Panc1 (cell line): ENCODE data around the gene RASL10A. TPM values are rescaled to one million over a fixed set of nuclear protein-coding genes. Genes with fewer than 3 reads are reported as not detected.

Experiments
- ATAC-seq: fragments of 200-7000 bp; cut with Tn5 transposase; 2 replicates; pipeline ENCODE4 v1.9.1; 2020; ENCODE audit warnings: mild to moderate bottlenecking, moderate library complexity
- BruUV-seq: library from RNA; stranded (reverse); fragments of 400-500 nt; replicated peaks from 2 replicates; lab custom pipeline; 2021; lab: Mats Ljungman, UMichigan
- CTCF ChIA-PET: fragments of 300-600 bp; sonication (Branson Sonifier 250); formaldehyde crosslinking; loops from one replicate; lab custom pipeline; 2022; ENCODE audit warnings: antibody characterized with exemption; lab: Charles Lee
- POLR2A ChIA-PET: fragments of 300-600 bp; sonication (Branson Sonifier 250); formaldehyde crosslinking; loops from one replicate; lab custom pipeline; 2022; ENCODE audit warnings: antibody characterized with exemption; lab: Charles Lee
- DNase-seq: peaks from one replicate; pipeline ENCODE4 v3.0.0-alpha.2; 2010; ENCODE audit warnings: low read depth, low spot score
- H3K27ac ChIP-seq: 2 replicates; pipeline ENCODE4 v1.5.1; 2011; ENCODE audit warnings: mild to moderate bottlenecking, low read length, inconsistent platforms
- H3K27me3 ChIP-seq: fragments of 200-500 bp; sonication (Bioruptor generic); 2 replicates; pipeline ENCODE4 v1.6.0; 2014; ENCODE audit warnings: low read length, inconsistent platforms; ENCODE audit not compliant: control insufficient read depth, insufficient read depth
- H3K36me3 ChIP-seq: fragments of 200-500 bp; sonication (Bioruptor generic); 2 replicates; pipeline ENCODE4 v1.5.1; 2014; ENCODE audit warnings: inconsistent platforms, mild to moderate bottlenecking, low read length, moderate library complexity; ENCODE audit not compliant: control insufficient read depth, insufficient read depth
- H3K4me1 ChIP-seq: 2 replicates; pipeline ENCODE4 v1.5.1; 2011; ENCODE audit warnings: inconsistent platforms, mild to moderate bottlenecking, low read length, moderate library complexity; ENCODE audit not compliant: control insufficient read depth, insufficient read depth
- H3K4me3 ChIP-seq, 2 experiments: 2 replicates each; pipeline ENCODE4 v1.5.1; 2011 to 2012; ENCODE audit warnings: low read depth in 2 of 2, low read length in 2 of 2, mild to moderate bottlenecking in 2 of 2, inconsistent platforms in 1 of 2, moderate library complexity in 1 of 2
- H3K9me3 ChIP-seq: fragments of 200-500 bp; sonication (Bioruptor generic); 2 replicates; pipeline ENCODE4 v1.5.1; 2014; ENCODE audit warnings: low read depth, mild to moderate bottlenecking, inconsistent platforms, low read length, moderate library complexity; ENCODE audit not compliant: control insufficient read depth, insufficient read depth
- POLR2AphosphoS5 ChIP-seq: IDR thresholded peaks from 2 replicates; pipeline ENCODE4 v1.6.1; 2012; ENCODE audit warnings: mild to moderate bottlenecking, low read depth, low read length, moderate library complexity
- SIN3A ChIP-seq: IDR thresholded peaks from 2 replicates; pipeline ENCODE4 v1.6.1; 2012; ENCODE audit warnings: low read depth, mild to moderate bottlenecking, low read length, moderate library complexity, borderline replicate concordance; ENCODE audit not compliant: insufficient read depth
- TCF7L2 ChIP-seq: IDR thresholded peaks from 2 replicates; pipeline ENCODE4 v1.6.1; 2011; ENCODE audit warnings: mild to moderate bottlenecking, low read depth, low read length, inconsistent platforms
- in situ Hi-C: cut with HindIII; loops from 2 replicates; pipeline ENCODE4 v1.10.0; 2016; ENCODE audit warnings: low sequenced_read_pairs, low pct_unique_long_range_greater_than_20kb
- intact Hi-C: fragments of 100-400 bp; cut with micrococcal nuclease; formaldehyde crosslinking; loops from one replicate; pipeline ENCODE4 v1.10.0; 2022; ENCODE audit not compliant: unreplicated experiment
- total RNA-seq: library from RNA; stranded (reverse); gene quantifications from one replicate; pipeline ENCODE4 v1.2.1, GENCODE V29; 2021; ENCODE audit not compliant: unreplicated experiment
- TF ChIP-seq, protein P1 (sequence below), 2 experiments: IDR thresholded peaks; 2 replicates each; pipeline ENCODE4 v1.6.1; 2011 to 2012; ENCODE audit warnings: low read depth in 2 of 2, control low read depth in 1 of 2, low read length in 1 of 2, mild to moderate bottlenecking in 1 of 2, moderate library complexity in 1 of 2; ENCODE audit not compliant: insufficient read depth in 1 of 2
- TF ChIP-seq, protein P2 (sequence below): fragments of 450-650 bp; IDR thresholded peaks from 2 replicates; pipeline ENCODE4 v1.5.1; 2017; ENCODE audit warnings: mild to moderate bottlenecking

The RASL10A gene
- total RNA-seq, 1 experiment from 2014 or later: 2.6 TPM

DNA sequence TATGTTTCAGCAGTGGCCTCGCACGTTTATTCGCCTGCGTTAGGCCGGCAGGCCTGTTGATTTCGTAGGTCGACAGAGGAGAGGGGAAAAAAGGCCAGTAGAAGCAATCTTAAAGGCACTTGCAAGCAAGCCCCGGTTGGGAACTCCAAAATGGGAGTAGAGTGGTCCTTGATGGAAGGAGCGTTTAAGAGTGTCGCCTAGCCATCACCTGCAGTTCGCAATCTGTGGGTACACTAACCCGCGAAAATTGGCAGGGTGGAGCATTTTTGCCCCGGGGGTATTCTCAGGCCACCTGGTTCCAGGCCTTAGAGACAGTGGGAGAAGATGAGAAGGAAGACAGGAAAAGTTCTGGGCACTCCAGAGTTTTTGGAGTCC lies 46.3 kb downstream of the RASL10A start:
- intact Hi-C loops: no loop called here
- ATAC-seq (no peak), DNase-seq (no peak)
- TSS peak; percentile 60 for BruUV-seq
- peaks cover 34% of the 10 kb centered on the region for H3K4me1 ChIP-seq
- H3K9me3 ChIP-seq: no peaks in the 10 kb centered on the region
- H3K4me3 ChIP-seq: peak overlapping the region; percentile 91 to 98
- ChIA-PET POLR2A (no interaction called here), CTCF (no interaction called here)
- TF ChIP-seq, protein P1, sequence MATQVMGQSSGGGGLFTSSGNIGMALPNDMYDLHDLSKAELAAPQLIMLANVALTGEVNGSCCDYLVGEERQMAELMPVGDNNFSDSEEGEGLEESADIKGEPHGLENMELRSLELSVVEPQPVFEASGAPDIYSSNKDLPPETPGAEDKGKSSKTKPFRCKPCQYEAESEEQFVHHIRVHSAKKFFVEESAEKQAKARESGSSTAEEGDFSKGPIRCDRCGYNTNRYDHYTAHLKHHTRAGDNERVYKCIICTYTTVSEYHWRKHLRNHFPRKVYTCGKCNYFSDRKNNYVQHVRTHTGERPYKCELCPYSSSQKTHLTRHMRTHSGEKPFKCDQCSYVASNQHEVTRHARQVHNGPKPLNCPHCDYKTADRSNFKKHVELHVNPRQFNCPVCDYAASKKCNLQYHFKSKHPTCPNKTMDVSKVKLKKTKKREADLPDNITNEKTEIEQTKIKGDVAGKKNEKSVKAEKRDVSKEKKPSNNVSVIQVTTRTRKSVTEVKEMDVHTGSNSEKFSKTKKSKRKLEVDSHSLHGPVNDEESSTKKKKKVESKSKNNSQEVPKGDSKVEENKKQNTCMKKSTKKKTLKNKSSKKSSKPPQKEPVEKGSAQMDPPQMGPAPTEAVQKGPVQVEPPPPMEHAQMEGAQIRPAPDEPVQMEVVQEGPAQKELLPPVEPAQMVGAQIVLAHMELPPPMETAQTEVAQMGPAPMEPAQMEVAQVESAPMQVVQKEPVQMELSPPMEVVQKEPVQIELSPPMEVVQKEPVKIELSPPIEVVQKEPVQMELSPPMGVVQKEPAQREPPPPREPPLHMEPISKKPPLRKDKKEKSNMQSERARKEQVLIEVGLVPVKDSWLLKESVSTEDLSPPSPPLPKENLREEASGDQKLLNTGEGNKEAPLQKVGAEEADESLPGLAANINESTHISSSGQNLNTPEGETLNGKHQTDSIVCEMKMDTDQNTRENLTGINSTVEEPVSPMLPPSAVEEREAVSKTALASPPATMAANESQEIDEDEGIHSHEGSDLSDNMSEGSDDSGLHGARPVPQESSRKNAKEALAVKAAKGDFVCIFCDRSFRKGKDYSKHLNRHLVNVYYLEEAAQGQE (IDR thresholded peaks at IDR 0.05; ENCODE audit: insufficient read depth in 1 of 2, low read depth in 2 of 2, low read length in 1 of 2): no peak
- TF ChIP-seq, protein P2, sequence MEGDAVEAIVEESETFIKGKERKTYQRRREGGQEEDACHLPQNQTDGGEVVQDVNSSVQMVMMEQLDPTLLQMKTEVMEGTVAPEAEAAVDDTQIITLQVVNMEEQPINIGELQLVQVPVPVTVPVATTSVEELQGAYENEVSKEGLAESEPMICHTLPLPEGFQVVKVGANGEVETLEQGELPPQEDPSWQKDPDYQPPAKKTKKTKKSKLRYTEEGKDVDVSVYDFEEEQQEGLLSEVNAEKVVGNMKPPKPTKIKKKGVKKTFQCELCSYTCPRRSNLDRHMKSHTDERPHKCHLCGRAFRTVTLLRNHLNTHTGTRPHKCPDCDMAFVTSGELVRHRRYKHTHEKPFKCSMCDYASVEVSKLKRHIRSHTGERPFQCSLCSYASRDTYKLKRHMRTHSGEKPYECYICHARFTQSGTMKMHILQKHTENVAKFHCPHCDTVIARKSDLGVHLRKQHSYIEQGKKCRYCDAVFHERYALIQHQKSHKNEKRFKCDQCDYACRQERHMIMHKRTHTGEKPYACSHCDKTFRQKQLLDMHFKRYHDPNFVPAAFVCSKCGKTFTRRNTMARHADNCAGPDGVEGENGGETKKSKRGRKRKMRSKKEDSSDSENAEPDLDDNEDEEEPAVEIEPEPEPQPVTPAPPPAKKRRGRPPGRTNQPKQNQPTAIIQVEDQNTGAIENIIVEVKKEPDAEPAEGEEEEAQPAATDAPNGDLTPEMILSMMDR: no peak
- TF ChIP-seq SIN3A (0 out of 2 replicates have a peak, but pooled peaks have one; percentile 20), POLR2AphosphoS5 (no peak), TCF7L2 (no peak)
- in situ Hi-C loops: no loop called here
- no peaks in the 10 kb centered on the region for H3K27me3 ChIP-seq
- H3K36me3 ChIP-seq: peaks cover 43% of the 10 kb centered on the region
- peak overlapping the region; percentile 98 for H3K27ac ChIP-seq

DNA sequence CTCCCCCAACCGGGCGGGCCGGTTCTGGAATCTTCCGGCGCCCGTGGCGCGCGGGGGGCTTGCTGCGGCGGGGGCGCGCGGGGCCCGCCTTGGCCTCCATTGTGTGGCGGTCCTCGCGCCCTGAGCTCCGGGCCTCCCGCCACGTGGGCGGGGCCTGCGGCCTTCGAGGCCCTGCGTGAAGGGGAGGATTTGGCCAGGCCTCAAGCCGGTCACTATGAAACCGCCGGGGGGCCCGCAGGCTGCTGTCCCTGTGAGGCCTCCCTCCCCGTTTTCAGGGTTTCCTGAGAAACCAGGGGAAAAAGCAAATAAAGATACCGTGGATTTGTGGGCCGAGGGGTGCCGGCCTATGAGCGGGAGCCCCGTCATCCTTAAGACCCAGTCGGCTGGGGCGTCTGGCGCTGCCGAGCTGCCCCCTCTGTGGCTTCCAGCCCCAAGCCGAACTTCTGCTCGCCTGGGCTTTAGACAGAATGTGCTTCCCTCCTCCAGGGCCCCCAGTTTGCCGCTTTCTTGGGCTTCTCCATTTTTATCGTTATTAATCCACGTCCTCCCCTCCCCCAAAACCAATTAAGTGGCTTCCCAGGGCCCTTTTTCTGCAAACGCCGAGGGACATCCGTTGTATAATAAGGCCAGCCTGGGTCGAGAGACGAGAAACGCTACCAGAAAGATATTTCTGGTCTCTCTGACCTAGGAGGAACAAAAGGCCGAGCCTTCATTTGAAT lies 46.8 kb downstream of the RASL10A start:
- intact Hi-C loops (no loop called here), in situ Hi-C loops (no loop called here)
- TF ChIP-seq SIN3A: no peak; the same call in 1 of the 2 replicates
- BruUV-seq: no TSS peak
- Histone ChIP-seq H3K4me1 (peaks cover 34% of the 10 kb centered on the region), H3K4me3 (peak overlapping the region; percentile 91 to 98), H3K9me3 (no peaks in the 10 kb centered on the region), H3K27ac (peak overlapping the region; percentile 98), H3K36me3 (peaks cover 38% of the 10 kb centered on the region), H3K27me3 (no peaks in the 10 kb centered on the region)
- peak; percentile 63 for ATAC-seq
- POLR2A ChIA-PET: no interaction called here
- CTCF ChIA-PET: no interaction called here
- DNase-seq: no peak
